Kidney (tissue), 14 donors: ENCODE results near the gene AP2B1. TPM values are rescaled to one million over a fixed set of nuclear protein-coding genes. Genes with fewer than 3 reads are reported as not detected.

Experiments
- DNase-seq, 5 donors: peaks; one replicate each; pipeline ENCODE4 v3.0.0-alpha.2; 2013 to 2020
- FAIRE-seq: peaks from 2 replicates; lab custom pipeline; 2012; peaks lifted over from hg19 to GRCh38; lab: Jason Lieb, UNC
- H3K27ac ChIP-seq, 2 donors: one replicate each; pipeline ENCODE4 v1.7.0; 2013; ENCODE audit warnings: low read depth in 2 of 2, low read length in 2 of 2, inconsistent platforms in 1 of 2
- H3K27me3 ChIP-seq: one replicate; pipeline ENCODE4 v1.7.1; 2013; ENCODE audit warnings: low read length, inconsistent platforms; ENCODE audit not compliant: control insufficient read depth, insufficient read depth
- H3K36me3 ChIP-seq, 3 donors: one replicate each; pipeline versions ENCODE4 v1.7.0 to v1.7.1; 2013; ENCODE audit warnings: low read length in 3 of 3, control low read depth in 1 of 3, inconsistent platforms in 1 of 3; ENCODE audit not compliant: insufficient read depth in 3 of 3, control insufficient read depth in 2 of 3
- H3K4me1 ChIP-seq, 3 donors: one replicate each; pipeline versions ENCODE4 v1.7.0 to v1.7.1; 2013; ENCODE audit warnings: low read length in 3 of 3, inconsistent platforms in 1 of 3, low read depth in 1 of 3; ENCODE audit not compliant: control insufficient read depth in 2 of 3, insufficient read depth in 2 of 3
- H3K4me3 ChIP-seq, 3 donors: one replicate each; pipeline versions ENCODE4 v1.7.0 to v1.8.1; 2013; ENCODE audit warnings: low read length in 3 of 3, control low read depth in 1 of 3, inconsistent platforms in 1 of 3
- H3K9ac ChIP-seq, 3 donors: one replicate each; pipeline versions ENCODE4 v1.7.0 to v1.7.1; 2013; ENCODE audit warnings: low read length in 3 of 3, control low read depth in 1 of 3, inconsistent platforms in 1 of 3
- H3K9me3 ChIP-seq, 3 donors: one replicate each; pipeline versions ENCODE4 v1.7.0 to v1.7.1; 2013; ENCODE audit warnings: low read length in 3 of 3, control low read depth in 1 of 3, inconsistent platforms in 1 of 3; ENCODE audit not compliant: control insufficient read depth in 2 of 3, insufficient read depth in 1 of 3
- CTCF ChIP-seq: IDR thresholded peaks from 3 replicates; pipeline ENCODE4 v1.5.1; 2012; ENCODE audit warnings: mild to moderate bottlenecking, moderate library complexity, borderline replicate concordance; ENCODE audit not compliant: insufficient read depth; ENCODE audit errors: extremely low read depth
- intact Hi-C: fragments of 100-400 bp; cut with DNase I; formaldehyde crosslinking; loops from one replicate; pipeline ENCODE4 v1.11.1; 2022
- polyA plus RNA-seq: library from polyadenylated mRNA; stranded (reverse); fragments of 350-450 nt; fragmentation: Illumina TruSeq; extraction: RNeasy Lipid Tissue Mini Kit (QIAGEN cat#74804); gene quantifications from one replicate; pipeline ENCODE4 v1.2.3, GENCODE V29; 2014; ENCODE audit warnings: low read depth, low replicate concordance; ENCODE audit not compliant: insufficient read depth
- total RNA-seq: library from RNA; stranded (reverse); fragmentation: NEBNext Ultra II Directional; extraction: Animal tissue kit (Norgen Biotek cat#: 25700); gene quantifications from one replicate; pipeline ENCODE4 v1.2.1, GENCODE V29; 2021
- donor health status: control.
- donor health status: control.
- donor health status: control.
- donor health status: control.
- donor health status: control.
- donor health status: DM: yes; HTN: yes; CAD: no.
- donor health status: Normal renal cell carcinoma (clear cell type).

Gene AP2B1
- total and polyA plus RNA-seq, 2 donors from 2014 or later: 74.0 to 242 TPM

- Histone ChIP-seq H3K4me1 (peaks cover 0 to 14% (median 11%) of the 10 kb centered on the region in 3 donors), H3K27me3 (no peaks in the 10 kb centered on the region), H3K36me3 (peaks cover 5 to 7% (median 5%) of the 10 kb centered on the region in 3 donors), H3K4me3 (peak within 1 kb of the TSS; percentile 75 to 97 (median 90)), H3K27ac (peak within 1 kb of the TSS; percentile 81 to 97), H3K9me3 (no peaks in the 10 kb centered on the region), H3K9ac (peak within 1 kb of the TSS; percentile 83 to 99 (median 89))
- TF ChIP-seq CTCF: peak; percentile 33
- peak; percentile 93 to 98 (median 97) for DNase-seq
- peak; percentile 23 for FAIRE-seq
- intact Hi-C loops: no loop called here
These were observed 8.8 kb upstream of the AP2B1 start, which contains the start of gene PEX12 for GRCh38 chr17:35578197-35578928. Gene PEX12 (minus strand): TSS chr17:35578571. CDS start chr17:35578021, 550 bp downstream.

GRCh38 chr17:35578929-35579432, 8.1 kb upstream of the AP2B1 start:
- H3K27ac ChIP-seq: peak overlapping the region; percentile 81 to 97

GRCh38 chr17:35584061-35584460, 3.1 kb upstream of the AP2B1 start:
- H3K4me1 ChIP-seq: peaks cover 4 to 10% (median 7%) of the 10 kb centered on the region in 3 donors
- H3K9me3 ChIP-seq: no peaks in the 10 kb centered on the region
- intact Hi-C loops: no loop called here
- H3K9ac ChIP-seq: no peak overlapping the region
- FAIRE-seq (no peak), DNase-seq (no peak)
- no peak overlapping the region for H3K4me3 ChIP-seq
- H3K36me3 ChIP-seq: no peaks in the 10 kb centered on the region
- no peaks in the 10 kb centered on the region for H3K27me3 ChIP-seq
- no peak for TF ChIP-seq CTCF
- H3K27ac ChIP-seq: no peak overlapping the region

More at GRCh38 chr17:35578929-35579432, 8.1 kb upstream of the AP2B1 start:
- H3K27me3 ChIP-seq: no peaks in the 10 kb centered on the region
- intact Hi-C loops: no loop called here
- no peaks in the 10 kb centered on the region for H3K9me3 ChIP-seq
- DNase-seq (no peak), FAIRE-seq (no peak)
- no peak for TF ChIP-seq CTCF
- peaks cover 5 to 7% (median 5%) of the 10 kb centered on the region in 3 donors for H3K36me3 ChIP-seq
- peak overlapping the region; percentile 75 to 97 (median 90) for H3K4me3 ChIP-seq
- H3K9ac ChIP-seq: peak overlapping the region; percentile 83 to 96 (median 89)
- H3K4me1 ChIP-seq: peaks cover 0 to 14% (median 11%) of the 10 kb centered on the region in 3 donors
